ENCODE results near the gene GMIP. TPM values are rescaled to one million over a fixed set of nuclear protein-coding genes. Genes with fewer than 3 reads are reported as not detected.
"Not testable (repeated sequence)": the region's sequence is repeated elsewhere in the genome, so short reads cannot be mapped to it uniquely, and the experiment has no call there.

Gene GMIP, protein sequence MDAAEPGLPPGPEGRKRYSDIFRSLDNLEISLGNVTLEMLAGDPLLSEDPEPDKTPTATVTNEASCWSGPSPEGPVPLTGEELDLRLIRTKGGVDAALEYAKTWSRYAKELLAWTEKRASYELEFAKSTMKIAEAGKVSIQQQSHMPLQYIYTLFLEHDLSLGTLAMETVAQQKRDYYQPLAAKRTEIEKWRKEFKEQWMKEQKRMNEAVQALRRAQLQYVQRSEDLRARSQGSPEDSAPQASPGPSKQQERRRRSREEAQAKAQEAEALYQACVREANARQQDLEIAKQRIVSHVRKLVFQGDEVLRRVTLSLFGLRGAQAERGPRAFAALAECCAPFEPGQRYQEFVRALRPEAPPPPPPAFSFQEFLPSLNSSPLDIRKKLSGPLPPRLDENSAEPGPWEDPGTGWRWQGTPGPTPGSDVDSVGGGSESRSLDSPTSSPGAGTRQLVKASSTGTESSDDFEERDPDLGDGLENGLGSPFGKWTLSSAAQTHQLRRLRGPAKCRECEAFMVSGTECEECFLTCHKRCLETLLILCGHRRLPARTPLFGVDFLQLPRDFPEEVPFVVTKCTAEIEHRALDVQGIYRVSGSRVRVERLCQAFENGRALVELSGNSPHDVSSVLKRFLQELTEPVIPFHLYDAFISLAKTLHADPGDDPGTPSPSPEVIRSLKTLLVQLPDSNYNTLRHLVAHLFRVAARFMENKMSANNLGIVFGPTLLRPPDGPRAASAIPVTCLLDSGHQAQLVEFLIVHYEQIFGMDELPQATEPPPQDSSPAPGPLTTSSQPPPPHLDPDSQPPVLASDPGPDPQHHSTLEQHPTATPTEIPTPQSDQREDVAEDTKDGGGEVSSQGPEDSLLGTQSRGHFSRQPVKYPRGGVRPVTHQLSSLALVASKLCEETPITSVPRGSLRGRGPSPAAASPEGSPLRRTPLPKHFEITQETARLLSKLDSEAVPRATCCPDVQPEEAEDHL
- total RNA-seq, result 3.2 and 3.7 TPM in 2 replicates

DNA sequence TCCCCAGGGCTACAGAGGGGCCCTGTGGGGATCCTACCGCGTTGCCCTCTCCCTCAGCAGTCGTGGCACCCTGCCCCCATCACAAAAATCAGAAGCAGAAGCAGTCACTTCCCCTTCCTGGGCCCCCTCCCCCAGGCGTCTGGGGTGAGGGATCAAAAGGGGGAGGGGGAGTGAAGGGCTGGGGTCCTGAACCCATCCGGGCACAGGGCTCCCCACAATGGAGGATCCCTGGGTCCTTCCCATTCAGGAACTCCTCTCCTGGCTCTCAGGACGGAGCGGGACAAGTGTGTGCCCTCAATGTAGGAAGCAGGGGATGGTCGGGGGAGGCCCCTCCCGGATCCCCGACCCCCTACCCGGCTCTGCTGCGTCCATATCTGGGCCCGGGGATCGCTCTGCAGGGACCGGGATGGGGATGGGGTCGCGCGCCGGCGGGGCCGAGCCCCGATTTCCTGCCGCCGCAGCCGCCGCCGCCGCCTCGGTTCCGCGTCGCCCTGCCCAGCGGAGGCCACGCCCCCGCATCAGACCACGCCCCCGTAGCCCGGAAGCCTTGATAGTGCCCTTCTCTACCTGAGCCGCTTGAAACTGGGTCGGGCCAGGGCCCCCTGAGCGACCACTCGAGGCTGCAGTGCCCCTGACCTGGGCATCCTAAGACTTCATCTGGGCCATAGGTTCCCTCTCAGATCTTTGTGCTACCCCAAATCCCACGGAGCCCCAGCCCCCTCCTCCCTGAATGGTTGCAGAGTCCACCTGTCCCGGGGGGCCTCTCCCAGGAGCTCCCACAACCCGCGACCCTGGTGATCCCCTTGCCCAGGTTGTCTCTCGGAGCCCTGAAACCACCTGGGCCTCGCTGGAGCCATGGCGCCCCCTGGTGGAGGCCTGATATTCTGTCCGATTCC, at the start of gene GMIP:
Gene GMIP (minus strand): TSS at position 500 of the 896 bp plus-strand sequence. CDS start 128 bp downstream, at position 372.
- TF ChIP-seq, protein P1, sequence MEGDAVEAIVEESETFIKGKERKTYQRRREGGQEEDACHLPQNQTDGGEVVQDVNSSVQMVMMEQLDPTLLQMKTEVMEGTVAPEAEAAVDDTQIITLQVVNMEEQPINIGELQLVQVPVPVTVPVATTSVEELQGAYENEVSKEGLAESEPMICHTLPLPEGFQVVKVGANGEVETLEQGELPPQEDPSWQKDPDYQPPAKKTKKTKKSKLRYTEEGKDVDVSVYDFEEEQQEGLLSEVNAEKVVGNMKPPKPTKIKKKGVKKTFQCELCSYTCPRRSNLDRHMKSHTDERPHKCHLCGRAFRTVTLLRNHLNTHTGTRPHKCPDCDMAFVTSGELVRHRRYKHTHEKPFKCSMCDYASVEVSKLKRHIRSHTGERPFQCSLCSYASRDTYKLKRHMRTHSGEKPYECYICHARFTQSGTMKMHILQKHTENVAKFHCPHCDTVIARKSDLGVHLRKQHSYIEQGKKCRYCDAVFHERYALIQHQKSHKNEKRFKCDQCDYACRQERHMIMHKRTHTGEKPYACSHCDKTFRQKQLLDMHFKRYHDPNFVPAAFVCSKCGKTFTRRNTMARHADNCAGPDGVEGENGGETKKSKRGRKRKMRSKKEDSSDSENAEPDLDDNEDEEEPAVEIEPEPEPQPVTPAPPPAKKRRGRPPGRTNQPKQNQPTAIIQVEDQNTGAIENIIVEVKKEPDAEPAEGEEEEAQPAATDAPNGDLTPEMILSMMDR (IDR thresholded peaks at IDR 0.05; ENCODE audit: insufficient read depth, low read length, severe bottlenecking), result peak; percentile 84
- no peak for FAIRE-seq
- H3K36me3 ChIP-seq (ENCODE audit: control insufficient read depth, insufficient read depth, low read length), result peaks cover 20% of the 10 kb centered on the region

DNA sequence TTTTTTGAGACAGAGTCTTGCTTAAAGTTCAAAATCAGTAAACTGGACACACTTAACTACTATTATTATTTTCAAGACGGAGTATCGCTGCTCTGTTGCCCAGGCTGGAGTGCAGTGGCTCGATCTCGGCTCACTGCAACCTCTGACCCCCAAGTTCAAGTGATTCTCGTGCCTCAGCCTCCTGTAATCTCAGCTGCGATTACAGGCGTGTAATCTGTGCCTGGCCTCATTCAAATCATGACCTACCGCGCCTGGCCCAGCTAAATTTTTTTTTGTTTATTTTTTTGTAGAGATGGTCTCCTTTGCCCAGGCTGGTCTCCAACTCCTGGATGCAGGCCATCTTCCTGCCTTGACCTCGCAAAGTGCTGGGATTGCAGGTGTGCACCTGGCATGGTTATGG, 48.2 kb upstream of the GMIP start:
- FAIRE-seq, result no peak
- no peak for DNase-seq (ENCODE audit: low read depth)

More for the DNA sequence above, at the start of gene GMIP:
- no peaks in the 10 kb centered on the region for H3K27me3 ChIP-seq (ENCODE audit: control insufficient read depth, insufficient read depth, low read length)
- DNase-seq (ENCODE audit: low read depth), result peak; percentile 46
- H3K4me3 ChIP-seq (ENCODE audit: low read depth, low read length), result peak within 1 kb of the TSS; percentile 88

DNA sequence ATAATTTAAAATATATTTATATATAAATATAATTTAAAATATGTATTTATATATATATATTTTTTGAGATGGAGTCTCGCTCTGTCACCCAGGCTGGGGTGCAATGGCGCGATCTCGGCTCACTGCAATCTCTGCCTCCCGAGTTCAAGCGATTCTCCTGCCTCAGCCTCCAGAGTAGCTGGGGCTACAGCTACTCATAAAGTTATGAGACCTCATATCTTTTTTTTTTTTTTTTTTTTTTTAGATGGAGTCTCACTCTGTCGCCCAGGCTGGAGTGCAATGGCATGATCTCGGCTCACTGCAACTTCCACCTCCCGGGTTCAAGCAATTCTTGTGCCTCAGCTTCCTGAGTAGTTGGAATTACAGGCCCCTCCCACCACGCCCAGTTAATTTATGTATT, 45.6 kb upstream of the GMIP start:
- not testable (repeated sequence) for H3K36me3 ChIP-seq (ENCODE audit: control insufficient read depth, insufficient read depth, low read length); FAIRE-seq; H3K27me3 ChIP-seq (ENCODE audit: control insufficient read depth, insufficient read depth, low read length); DNase-seq (ENCODE audit: low read depth); H3K4me3 ChIP-seq (ENCODE audit: low read depth, low read length)

More for the DNA sequence above, 48.2 kb upstream of the GMIP start:
- Histone ChIP-seq H3K4me3 (ENCODE audit: low read depth, low read length) (no peak overlapping the region), H3K27me3 (ENCODE audit: control insufficient read depth, insufficient read depth, low read length) (no peaks in the 10 kb centered on the region), H3K36me3 (ENCODE audit: control insufficient read depth, insufficient read depth, low read length) (no peaks in the 10 kb centered on the region)
- TF ChIP-seq, protein P1 (IDR thresholded peaks at IDR 0.05; ENCODE audit: insufficient read depth, low read length, severe bottlenecking), result no peak

DNA sequence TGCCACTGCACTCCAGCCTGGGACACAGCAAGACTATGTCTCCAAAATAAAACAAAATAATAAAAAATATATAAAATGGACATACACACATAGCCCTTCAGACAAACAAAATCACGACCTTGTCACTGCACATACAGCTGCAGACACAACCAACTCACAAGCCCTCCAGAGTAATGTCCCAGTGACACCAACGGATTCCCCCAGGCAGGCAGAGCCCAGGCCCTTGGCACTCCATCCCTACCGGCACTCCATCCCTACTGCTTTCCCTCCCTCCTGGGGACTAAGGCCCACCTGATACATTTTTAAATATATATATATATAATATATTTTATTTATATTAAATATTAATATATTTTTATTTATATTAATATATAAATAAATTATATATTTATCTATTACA, 43.6 kb upstream of the GMIP start:
- TF ChIP-seq, protein P1 (IDR thresholded peaks at IDR 0.05; ENCODE audit: insufficient read depth, low read length, severe bottlenecking), result no peak
- DNase-seq (ENCODE audit: low read depth) (no peak), FAIRE-seq (no peak)
- Histone ChIP-seq H3K36me3 (ENCODE audit: control insufficient read depth, insufficient read depth, low read length) (no peaks in the 10 kb centered on the region), H3K4me3 (ENCODE audit: low read depth, low read length) (no peak overlapping the region), H3K27me3 (ENCODE audit: control insufficient read depth, insufficient read depth, low read length) (no peaks in the 10 kb centered on the region)

DNA sequence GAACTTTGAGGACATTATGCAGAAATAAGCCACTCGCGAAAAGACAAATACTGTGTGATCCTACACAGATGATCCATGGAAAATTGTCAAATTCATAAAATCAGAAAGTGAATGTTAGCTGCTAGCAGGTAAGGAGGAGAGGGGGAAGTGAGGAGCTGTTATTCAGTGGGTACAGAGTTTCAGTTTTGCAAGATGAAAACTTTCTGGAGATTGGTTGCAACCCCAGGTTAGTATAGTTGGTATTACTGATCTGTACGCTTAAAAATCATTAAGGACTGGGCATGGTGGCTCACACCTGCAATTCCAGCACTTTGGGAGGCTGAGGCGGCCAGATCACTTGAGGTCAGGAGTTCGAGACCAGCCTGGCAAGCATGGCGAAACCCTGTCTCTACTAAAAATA, 43.1 kb upstream of the GMIP start:
- FAIRE-seq (no peak), DNase-seq (ENCODE audit: low read depth) (no peak)
- Histone ChIP-seq H3K36me3 (ENCODE audit: control insufficient read depth, insufficient read depth, low read length) (no peaks in the 10 kb centered on the region), H3K4me3 (ENCODE audit: low read depth, low read length) (no peak overlapping the region), H3K27me3 (ENCODE audit: control insufficient read depth, insufficient read depth, low read length) (no peaks in the 10 kb centered on the region)
- TF ChIP-seq, protein P1 (IDR thresholded peaks at IDR 0.05; ENCODE audit: insufficient read depth, low read length, severe bottlenecking), result no peak

DNA sequence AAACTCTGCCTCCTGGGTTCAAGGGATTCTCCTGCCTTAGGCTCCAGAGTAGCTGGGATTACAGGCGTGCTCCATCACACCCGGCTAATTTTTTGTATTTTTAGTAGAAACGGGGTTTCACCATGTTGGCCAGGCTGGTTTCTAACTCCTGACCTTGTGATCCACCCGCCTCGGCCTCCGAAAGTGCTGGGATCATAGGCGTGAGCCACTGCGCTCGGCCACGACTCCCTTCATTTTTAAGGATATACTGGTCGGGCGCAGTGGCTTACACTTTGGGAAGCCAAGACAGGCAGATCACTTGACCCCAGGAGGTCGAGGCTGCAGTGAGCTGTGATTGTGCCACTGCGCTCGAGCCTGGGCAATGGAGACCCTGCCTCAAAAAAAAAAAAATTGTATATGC, 42.7 kb upstream of the GMIP start:
- not testable (repeated sequence) for H3K36me3 ChIP-seq (ENCODE audit: control insufficient read depth, insufficient read depth, low read length); H3K4me3 ChIP-seq (ENCODE audit: low read depth, low read length); H3K27me3 ChIP-seq (ENCODE audit: control insufficient read depth, insufficient read depth, low read length); FAIRE-seq; DNase-seq (ENCODE audit: low read depth)

Data from bronchial epithelial cell (primary cell).